Left ventricle myocardium superior (tissue), 1 donor: ENCODE results near the gene TCERG1L. TPM values are rescaled to one million over a fixed set of nuclear protein-coding genes. Genes with fewer than 3 reads are reported as not detected.

Experiments
- ATAC-seq: fragments of 200-7000 bp; cut with Tn5 transposase; one replicate; pipeline ENCODE4 v1.9.1; 2020; ENCODE audit warnings: mild to moderate bottlenecking, moderate library complexity
- DNase-seq: peaks from one replicate; pipeline ENCODE4 v3.0.0-alpha.2; 2020
- intact Hi-C: fragments of 100-400 bp; cut with micrococcal nuclease; formaldehyde crosslinking; loops from one replicate; pipeline ENCODE4 v1.11.0; 2022
- total RNA-seq: library from RNA; stranded (reverse); fragmentation: NEBNext Ultra II Directional; extraction: Animal tissue kit (Norgen Biotek cat#: 25700); gene quantifications from one replicate; pipeline ENCODE4 v1.2.1, GENCODE V29; 2021
- donor health status: DM: no; HTN: yes; CAD: no; lungs with severe emphysema.

Gene TCERG1L
- total RNA-seq, 1 donor from 2014 or later: not detected

- intact Hi-C loops: no loop called here
- no peak for ATAC-seq
- no peak for DNase-seq
Observed at GRCh38 chr10:131318291-131318690, 6.8 kb upstream of the TCERG1L start.

GRCh38 chr10:131316321-131317075 lies 5.0 kb upstream of the TCERG1L start:
- intact Hi-C loops: no loop called here
- ATAC-seq (no peak), DNase-seq (no peak)

- intact Hi-C loops: no loop called here
- no peak for ATAC-seq
Observed at GRCh38 chr10:131315344-131315743, 3.8 kb upstream of the TCERG1L start.

GRCh38 chr10:131314799-131315198 lies 3.3 kb upstream of the TCERG1L start:
- no peak for DNase-seq
- ATAC-seq: no peak
- intact Hi-C loops: no loop called here

More at GRCh38 chr10:131315344-131315743, 3.8 kb upstream of the TCERG1L start:
- DNase-seq: no peak

GRCh38 chr10:131314148-131314547 lies 2.6 kb upstream of the TCERG1L start:
- DNase-seq (no peak), ATAC-seq (no peak)
- intact Hi-C loops: no loop called here

- DNase-seq (no peak), ATAC-seq (no peak)
- intact Hi-C loops: no loop called here
Observed at GRCh38 chr10:131313377-131313776, 1.9 kb upstream of the TCERG1L start.

- no peak for ATAC-seq
- DNase-seq: no peak
- intact Hi-C loops: no loop called here
Observed at GRCh38 chr10:131312478-131312836, 936 bp upstream of the TCERG1L start.

- DNase-seq: no peak
- ATAC-seq: no peak
- intact Hi-C loops: no loop called here
Observed at GRCh38 chr10:131311402-131311660, 190 bp downstream of the TCERG1L start.

- intact Hi-C loops: no loop called here
- ATAC-seq (no peak), DNase-seq (no peak)
Observed at GRCh38 chr10:131310551-131311401, 745 bp downstream of the TCERG1L start.

GRCh38 chr10:131310142-131310541 lies 1.4 kb downstream of the TCERG1L start:
- ATAC-seq (no peak), DNase-seq (no peak)
- intact Hi-C loops: no loop called here

- ATAC-seq: no peak
- intact Hi-C loops: no loop called here
- no peak for DNase-seq
Observed at GRCh38 chr10:131300508-131300907, 11.0 kb downstream of the TCERG1L start.

GRCh38 chr10:131290781-131291180 lies 20.7 kb downstream of the TCERG1L start:
- DNase-seq (no peak), ATAC-seq (no peak)
- intact Hi-C loops: no loop called here

GRCh38 chr10:131288648-131289047 lies 22.9 kb downstream of the TCERG1L start:
- intact Hi-C loops: no loop called here
- ATAC-seq (no peak), DNase-seq (no peak)

- no peak for DNase-seq
- no peak for ATAC-seq
- intact Hi-C loops: no loop called here
Observed at GRCh38 chr10:131282961-131283360, 28.6 kb downstream of the TCERG1L start.

- intact Hi-C loops: no loop called here
- ATAC-seq: no peak
- no peak for DNase-seq
Observed at GRCh38 chr10:131280101-131280500, 31.4 kb downstream of the TCERG1L start.

GRCh38 chr10:131279516-131279915 lies 32.0 kb downstream of the TCERG1L start:
- intact Hi-C loops: no loop called here
- ATAC-seq (no peak), DNase-seq (no peak)

- DNase-seq (no peak), ATAC-seq (no peak)
- intact Hi-C loops: no loop called here
Observed at GRCh38 chr10:131277969-131278368, 33.6 kb downstream of the TCERG1L start.

GRCh38 chr10:131277278-131277677 lies 34.2 kb downstream of the TCERG1L start:
- intact Hi-C loops: no loop called here

GRCh38 chr10:131275691-131276090 lies 35.8 kb downstream of the TCERG1L start:
- DNase-seq (no peak), ATAC-seq (no peak)
- intact Hi-C loops: no loop called here

More at GRCh38 chr10:131277278-131277677, 34.2 kb downstream of the TCERG1L start:
- ATAC-seq (no peak), DNase-seq (no peak)

GRCh38 chr10:131274883-131275282 lies 36.6 kb downstream of the TCERG1L start:
- intact Hi-C loops: no loop called here
- no peak for ATAC-seq
- no peak for DNase-seq
